ENCODE data around the gene RASGRF1.

DNA sequence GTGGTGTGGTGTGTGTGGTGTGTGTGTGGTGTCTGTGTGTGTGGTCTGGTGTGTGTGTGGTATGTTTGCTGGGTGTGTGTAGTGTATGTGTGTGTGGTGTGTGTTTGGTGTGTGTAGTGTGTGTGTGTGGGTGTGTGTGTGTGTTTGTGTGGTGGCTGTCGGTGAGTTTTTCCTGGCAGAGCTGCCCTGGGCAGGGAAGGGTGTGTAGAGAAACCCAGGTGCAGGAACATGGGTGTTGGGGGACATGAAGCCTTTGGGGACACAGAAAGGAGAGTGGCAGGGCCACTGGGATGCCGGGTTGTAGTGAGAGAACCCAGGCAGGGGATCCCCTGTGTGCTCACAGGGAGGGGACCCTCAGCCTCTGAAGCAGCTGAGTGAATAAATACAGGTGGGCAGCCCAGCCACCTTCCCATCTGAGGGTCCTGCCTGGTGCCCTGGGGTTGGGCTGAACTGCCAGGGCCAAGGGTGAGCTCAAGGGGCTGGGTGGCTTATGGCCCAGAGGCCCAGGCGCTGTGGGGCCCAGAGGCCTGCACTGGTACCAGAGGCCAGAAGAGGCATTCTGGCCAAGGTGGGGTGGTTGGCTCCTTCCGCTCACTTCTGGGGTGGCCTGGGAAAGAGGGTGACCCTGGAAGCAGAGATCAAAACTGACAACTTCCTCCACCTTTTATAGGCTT, 97.2 kb downstream of the RASGRF1 start:
- TF ChIP-seq, protein P1, sequence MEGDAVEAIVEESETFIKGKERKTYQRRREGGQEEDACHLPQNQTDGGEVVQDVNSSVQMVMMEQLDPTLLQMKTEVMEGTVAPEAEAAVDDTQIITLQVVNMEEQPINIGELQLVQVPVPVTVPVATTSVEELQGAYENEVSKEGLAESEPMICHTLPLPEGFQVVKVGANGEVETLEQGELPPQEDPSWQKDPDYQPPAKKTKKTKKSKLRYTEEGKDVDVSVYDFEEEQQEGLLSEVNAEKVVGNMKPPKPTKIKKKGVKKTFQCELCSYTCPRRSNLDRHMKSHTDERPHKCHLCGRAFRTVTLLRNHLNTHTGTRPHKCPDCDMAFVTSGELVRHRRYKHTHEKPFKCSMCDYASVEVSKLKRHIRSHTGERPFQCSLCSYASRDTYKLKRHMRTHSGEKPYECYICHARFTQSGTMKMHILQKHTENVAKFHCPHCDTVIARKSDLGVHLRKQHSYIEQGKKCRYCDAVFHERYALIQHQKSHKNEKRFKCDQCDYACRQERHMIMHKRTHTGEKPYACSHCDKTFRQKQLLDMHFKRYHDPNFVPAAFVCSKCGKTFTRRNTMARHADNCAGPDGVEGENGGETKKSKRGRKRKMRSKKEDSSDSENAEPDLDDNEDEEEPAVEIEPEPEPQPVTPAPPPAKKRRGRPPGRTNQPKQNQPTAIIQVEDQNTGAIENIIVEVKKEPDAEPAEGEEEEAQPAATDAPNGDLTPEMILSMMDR (IDR thresholded peaks at IDR 0.05): no peak
- no peak for TF ChIP-seq POLR2AphosphoS5 (IDR thresholded peaks at IDR 0.05; ENCODE audit: low read depth, low read length)
- TF ChIP-seq, protein P2, sequence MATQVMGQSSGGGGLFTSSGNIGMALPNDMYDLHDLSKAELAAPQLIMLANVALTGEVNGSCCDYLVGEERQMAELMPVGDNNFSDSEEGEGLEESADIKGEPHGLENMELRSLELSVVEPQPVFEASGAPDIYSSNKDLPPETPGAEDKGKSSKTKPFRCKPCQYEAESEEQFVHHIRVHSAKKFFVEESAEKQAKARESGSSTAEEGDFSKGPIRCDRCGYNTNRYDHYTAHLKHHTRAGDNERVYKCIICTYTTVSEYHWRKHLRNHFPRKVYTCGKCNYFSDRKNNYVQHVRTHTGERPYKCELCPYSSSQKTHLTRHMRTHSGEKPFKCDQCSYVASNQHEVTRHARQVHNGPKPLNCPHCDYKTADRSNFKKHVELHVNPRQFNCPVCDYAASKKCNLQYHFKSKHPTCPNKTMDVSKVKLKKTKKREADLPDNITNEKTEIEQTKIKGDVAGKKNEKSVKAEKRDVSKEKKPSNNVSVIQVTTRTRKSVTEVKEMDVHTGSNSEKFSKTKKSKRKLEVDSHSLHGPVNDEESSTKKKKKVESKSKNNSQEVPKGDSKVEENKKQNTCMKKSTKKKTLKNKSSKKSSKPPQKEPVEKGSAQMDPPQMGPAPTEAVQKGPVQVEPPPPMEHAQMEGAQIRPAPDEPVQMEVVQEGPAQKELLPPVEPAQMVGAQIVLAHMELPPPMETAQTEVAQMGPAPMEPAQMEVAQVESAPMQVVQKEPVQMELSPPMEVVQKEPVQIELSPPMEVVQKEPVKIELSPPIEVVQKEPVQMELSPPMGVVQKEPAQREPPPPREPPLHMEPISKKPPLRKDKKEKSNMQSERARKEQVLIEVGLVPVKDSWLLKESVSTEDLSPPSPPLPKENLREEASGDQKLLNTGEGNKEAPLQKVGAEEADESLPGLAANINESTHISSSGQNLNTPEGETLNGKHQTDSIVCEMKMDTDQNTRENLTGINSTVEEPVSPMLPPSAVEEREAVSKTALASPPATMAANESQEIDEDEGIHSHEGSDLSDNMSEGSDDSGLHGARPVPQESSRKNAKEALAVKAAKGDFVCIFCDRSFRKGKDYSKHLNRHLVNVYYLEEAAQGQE (IDR thresholded peaks at IDR 0.05; ENCODE audit: insufficient read depth in 1 of 2, low read depth in 2 of 2, low read length in 1 of 2): no peak
- TF ChIP-seq SIN3A (IDR thresholded peaks at IDR 0.05; ENCODE audit: borderline replicate concordance, insufficient read depth, low read depth, low read length): no peak

Measured in Panc1 (cell line).